NCI-H187 (cell line): ENCODE results near the gene ZNF564.
"Not testable (repeated sequence)": the region's sequence is repeated elsewhere in the genome, so short reads cannot be mapped to it uniquely, and the experiment has no call there.

Source experiments
- DNase-seq, 2 experiments: peaks; one replicate each; lab custom pipeline; 2025; lab: John Stamatoyannopoulos, UW

ZNF564 gene

DNA sequence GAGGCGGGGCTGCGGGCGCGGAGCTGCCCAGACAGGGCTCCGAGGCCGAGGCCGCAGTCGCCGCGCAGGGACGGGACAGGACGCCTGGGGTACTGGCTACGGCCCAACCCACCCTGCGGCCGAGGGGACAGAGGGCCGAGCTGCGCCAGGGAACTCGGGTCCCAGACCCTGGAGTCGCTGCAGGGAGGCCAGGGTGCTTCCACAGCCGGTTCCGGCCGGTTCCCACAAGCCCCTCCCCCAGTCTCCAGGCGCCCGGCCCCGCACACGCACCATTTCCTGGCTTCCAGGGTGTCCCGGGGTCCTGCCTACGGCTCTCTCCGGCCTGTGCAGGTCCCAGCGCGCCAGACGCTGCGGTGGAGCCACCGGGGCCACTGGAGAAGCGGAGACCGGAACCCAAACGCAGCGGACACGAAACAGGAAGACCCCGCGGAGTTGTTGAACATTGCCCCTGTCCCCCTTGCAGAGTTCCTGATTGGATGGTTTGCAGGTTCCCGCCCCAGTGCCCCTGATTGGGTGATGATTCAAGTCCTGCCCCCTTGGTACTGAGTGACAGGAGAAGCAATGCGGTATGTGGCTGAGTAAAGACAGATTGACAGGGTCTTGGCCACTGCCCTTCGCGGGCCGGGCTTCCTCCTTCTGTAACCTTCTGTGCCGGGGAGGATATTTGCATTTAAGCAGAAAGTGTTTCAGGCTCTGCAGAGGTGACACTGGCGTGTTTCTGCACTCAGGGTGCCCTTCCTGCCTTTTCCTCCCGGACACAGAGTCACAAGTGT is at the start of gene ZNF564:
TSS of gene ZNF564 (minus strand) at position 423 of the 773 bp plus-strand sequence. CDS start at position 273, 150 bp downstream.
- peak; percentile 77 to 89 for DNase-seq

DNA sequence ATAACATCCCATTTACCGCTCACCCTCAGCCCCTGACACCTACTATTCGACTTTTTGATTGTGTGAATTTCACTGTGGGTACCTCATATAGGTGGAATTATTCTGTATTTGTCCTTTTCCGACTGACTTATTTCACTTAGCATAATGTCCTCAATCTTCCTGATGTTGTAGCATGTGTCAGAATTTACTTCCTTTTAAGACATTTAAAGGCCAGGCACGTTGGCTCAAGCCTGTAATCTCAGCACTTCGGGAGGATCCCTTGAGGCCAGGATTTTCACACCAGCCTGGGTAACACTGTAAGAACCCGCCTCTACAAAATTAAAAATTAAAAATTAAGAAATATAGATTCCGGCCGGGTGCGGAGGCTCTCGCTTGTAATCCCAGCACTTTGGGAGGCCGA is 46.3 kb upstream of the ZNF564 start:
- no peak for DNase-seq

DNA sequence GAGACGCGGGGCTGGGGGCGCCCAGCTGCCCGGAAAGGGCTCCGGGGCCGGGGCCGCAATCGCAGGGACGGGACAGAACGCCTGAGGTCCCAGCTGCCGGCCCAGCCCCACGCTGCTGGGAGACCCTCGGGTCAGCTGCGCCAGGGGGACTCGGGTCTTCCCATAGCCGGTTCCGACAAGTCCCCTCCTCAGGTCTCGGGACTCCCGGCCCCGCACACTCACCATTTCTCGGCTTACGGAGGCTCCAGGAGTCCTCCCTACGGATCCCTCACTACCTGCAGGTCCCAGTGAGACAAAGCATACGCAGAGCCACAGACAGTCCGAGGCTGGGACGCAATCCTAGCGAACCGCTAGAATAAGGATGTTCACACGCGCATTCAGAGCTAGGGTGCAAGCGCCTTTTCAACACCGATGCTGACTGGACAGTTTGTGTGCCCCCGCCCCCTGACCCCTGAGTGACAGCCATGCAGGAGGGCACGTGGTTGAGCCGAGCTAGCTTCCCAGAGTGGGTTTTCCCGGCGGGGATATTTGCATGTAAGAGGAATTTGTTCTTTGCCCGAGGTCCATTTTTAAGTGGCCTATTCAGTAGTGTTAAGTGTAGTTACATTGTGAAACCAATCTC is 45.8 kb upstream of the ZNF564 start:
- DNase-seq: no peak

DNA sequence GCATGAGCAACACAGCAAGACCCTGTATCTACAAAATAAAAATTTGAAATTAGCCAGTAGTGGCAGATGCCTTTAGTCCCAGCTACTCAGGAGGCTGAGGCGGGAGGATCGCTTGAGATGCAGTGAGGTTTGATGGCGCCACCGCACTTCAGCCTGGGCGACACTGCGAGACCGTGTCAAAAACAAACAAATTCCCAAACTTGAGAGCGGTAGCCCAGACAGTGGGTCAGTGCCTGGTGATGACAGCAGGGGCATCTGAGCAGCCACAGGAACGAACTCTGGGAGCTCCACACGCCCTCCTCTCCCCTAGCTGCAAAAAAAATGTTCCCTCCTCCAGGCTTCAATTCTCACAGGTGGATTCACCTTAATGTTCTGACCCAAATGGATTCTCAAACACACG is 45.2 kb upstream of the ZNF564 start:
- DNase-seq: no peak

DNA sequence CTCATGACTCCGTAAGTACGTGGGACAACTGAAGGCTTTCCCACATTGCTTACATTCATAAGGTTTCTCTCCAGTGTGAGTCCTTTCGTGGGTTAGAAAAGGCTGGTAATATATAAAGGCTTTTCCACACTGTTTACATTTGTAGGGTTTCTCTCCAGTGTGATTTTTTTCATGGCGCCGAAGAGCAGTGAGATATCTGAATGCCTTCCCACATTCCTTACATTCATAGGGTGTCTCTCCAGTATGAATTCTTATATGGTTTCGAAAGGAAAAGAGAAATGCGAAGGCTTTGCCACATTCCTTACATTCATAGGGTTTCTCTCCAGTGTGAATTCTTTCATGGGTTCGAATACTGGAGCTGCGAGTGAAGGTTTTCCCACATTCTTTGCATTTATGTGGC is 29.8 kb upstream of the ZNF564 start:
- DNase-seq: no peak

DNA sequence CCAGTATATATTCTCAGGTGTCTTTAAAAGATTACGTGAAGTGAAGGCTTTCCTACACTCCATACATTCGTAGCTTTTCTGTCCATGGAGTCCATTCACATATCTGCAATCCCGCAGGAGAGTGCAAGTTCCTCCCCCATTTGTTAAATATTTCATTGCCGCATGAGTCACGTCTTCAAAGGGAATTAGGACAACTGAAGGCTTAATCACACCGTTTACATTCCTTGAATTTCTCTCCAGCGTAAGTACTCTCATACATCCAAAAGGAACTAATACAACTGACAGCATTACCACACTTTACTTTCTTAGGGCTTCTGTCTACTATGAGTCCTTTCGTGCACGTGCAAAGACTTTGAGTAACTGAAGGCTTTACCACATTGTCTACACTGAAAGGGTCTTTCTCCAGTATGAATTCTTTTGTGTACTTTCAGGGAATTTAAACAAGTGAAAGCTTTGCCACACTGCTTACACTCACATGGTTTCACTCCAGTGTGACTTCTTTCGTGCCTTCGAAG is 29.0 kb upstream of the ZNF564 start:
- DNase-seq: no peak

DNA sequence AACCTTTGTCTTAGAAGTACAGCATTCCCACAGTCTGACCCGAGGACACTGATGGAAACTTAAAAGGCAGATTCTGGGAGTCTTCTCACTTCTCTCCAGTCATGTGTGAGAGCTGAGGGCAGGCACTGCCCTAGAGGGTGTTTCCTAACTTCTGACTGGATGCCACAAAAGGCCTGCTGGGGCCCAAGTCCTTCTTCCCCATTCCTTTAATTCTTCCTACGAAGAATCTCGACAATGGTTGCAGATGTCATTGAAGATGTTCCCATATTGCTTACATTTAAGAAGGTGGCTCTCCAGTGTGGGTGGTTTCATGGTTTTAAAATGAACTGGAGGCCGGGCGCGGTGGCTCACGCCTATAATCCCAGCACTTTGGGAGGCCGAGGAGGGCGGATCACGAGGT is 27.4 kb upstream of the ZNF564 start:
- DNase-seq: no peak

DNA sequence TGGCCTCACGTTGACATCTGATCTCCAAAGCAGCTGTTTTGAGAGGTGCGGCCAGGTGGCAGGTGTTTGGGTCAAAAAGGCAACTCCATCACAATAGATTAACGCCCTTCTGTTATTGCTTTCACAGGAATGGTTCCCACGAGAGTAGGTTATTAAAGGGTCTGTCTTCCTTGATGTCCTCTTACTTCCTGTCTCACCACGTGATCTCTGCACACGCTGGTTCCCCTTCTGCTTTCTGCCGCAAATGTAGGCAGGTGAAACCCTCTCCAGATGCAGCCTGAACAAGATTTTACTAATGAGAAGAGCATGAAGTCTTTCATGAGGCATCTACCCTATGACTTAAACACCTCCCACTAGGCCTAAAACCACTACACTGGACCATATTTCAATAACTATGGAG is 22.8 kb upstream of the ZNF564 start:
- DNase-seq: peak; percentile 1 to 10

DNA sequence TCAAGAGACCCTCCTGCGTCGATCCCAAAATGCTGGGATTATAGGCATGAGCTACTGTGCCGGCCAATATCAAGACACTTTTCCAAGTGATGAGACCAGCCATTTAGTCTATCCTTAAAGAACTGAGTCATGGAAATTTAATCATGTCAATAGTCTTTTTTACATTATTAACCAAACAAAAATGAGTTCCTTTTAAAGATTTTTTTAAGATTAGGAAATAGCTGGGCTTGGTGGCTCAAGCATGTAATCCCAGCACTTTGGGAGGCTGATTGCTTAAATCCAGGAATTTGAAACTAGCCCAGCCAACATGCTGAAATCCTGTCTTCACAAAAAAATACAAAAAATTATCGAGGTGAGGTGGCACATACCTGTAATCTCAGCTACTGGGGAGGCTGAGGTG is 16.7 kb upstream of the ZNF564 start:
- DNase-seq: no peak

DNA sequence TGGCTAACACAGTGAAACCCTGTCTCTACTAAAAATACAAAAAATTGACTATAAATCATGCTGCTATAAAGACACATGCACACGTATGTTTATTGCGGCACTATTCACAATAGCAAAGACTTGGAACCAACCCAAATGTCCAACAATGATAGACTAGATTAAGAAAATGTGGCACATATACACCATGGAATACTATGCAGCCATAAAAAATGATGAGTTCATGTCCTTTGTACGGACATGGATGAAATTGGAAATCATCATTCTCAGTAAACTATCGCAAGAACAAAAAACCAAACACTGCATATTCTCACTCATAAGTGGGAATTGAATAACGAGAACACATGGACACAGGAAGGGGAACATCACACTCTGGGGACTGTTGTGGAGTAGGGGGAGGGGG is 15.1 kb upstream of the ZNF564 start:
- not testable (repeated sequence) for DNase-seq

DNA sequence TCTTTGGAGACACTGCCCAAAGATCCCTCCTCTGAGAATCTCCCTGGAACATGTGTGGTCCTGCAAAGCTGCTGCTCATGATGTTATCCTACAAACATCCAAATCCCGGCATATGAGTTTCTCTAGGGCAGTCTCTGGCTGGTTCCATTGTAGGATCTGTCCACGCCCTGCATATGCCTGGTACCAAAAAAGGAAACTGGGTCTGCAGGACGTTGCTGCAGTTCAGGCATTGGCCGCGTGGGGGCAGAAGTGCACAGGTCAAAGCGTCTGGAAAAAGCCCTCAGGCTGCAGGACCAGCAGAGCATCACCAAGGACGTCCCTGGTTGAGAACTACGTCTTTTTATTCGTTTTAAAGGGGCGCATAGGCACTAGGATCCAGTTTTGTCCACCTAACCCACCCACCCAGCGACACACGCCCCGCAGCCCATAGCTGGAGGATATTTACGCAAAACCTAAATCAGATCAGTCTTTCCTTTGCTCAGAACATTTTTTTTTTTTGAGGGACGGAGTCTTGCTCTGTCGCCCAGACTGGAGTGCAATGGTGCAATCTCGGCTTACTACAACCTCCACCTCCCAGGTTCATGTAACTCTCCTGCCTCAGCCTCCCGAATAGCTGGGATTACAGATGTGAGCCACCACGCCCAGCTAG is 12.9 kb upstream of the ZNF564 start:
- peak; percentile 29 to 62 for DNase-seq

DNA sequence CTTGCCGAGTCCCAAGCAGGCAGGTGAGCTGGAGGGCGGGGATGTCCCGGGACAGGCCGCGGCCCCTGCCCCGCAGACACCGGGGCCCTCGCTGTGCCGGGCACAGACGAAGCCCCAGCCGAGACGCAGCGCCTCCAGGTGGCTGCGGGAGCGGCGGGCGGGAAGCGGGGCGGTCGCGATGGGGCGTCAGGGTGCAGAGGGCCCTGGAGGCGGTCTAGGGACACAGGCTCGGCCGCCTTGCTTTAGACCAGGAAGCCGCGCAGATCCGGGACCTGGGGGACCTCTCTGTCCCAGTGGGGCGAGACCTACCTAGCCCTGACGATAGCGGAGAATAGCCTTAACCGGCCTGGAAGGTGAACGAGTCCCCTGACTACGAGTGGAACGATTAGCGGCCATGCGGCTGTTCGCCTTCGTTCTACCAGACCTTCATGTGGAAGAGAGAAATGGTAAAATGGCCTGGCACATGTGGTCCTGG is 4.2 kb upstream of the ZNF564 start:
- no peak for DNase-seq

DNA sequence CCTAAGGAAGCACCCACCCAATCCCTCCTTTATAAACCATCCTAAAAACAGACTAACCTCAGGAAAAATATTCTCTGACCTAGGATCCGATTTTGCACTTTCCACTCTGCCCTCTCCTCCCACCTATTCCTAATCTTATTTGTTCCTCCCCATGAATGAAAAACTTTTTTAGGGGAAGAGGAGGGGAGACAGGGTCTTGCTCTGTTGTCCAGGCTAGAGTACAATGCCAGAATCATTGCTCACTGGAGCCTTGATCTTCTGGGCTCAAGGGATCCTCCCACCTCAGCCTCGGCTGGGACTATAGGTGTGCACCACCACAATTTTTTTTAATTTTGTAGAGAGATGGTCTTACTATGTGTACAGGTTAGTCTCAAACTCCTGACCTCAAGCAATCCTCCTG is 4.4 kb downstream of the ZNF564 start:
- DNase-seq: no peak

DNA sequence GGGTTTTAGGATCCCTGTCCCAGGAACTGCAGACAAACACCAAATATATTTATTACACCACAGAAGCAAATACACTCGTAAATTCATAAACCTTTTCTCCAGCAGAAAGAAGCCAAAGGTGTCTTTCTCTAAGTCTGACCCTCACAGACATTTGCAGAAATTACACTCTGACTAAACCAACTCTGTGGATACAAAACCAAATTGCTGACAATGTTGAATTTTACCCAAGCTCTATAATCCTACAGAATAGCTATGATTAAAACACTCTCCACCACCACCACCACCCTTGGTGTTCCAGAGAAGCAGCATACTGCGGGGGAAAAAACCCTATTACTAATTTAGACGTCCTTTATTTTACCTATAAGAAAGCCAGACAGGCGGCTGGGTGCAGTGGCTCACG is 5.2 kb downstream of the ZNF564 start:
- DNase-seq: no peak

DNA sequence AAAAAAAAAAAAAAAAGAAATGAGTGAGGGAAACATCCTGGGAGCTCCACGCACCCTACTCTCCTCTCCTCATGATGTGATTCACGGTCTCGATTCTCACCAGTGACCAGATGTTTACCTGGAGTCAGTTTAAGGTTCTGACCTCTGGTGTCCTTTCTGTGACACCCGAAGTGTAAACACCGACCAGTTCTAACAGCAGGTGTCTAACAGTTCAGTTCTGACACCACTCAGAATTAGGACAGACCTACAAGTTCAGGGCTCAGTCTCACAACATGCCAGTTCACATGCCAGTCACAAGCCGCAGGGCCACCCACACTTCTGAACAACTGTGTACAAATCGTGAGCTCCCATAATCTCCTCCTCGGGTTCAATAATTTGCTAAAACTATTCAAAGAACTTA is 6.0 kb downstream of the ZNF564 start:
- DNase-seq: no peak

DNA sequence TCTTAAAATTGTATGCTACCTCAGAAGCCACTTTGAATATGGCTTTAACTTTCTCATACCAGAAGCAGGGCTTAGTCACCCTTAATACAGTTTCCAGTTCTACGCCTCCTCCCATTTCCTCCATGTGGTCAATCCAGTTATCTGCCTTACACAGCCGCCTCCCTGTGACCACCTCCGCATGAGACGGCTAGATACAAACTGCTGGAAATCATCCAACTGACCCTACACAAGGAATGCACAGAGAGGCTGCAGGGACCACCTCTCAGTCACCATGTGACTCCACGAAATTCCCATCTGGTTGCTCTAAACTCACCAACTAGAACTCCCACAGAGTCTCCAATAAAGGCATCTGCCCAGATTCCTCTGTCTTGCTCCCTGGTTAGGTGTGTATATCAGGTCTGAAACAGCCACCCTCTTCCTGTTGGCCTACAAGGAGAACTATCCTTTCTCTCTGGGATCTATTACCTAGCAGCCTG is 6.8 kb downstream of the ZNF564 start:
- no peak for DNase-seq

DNA sequence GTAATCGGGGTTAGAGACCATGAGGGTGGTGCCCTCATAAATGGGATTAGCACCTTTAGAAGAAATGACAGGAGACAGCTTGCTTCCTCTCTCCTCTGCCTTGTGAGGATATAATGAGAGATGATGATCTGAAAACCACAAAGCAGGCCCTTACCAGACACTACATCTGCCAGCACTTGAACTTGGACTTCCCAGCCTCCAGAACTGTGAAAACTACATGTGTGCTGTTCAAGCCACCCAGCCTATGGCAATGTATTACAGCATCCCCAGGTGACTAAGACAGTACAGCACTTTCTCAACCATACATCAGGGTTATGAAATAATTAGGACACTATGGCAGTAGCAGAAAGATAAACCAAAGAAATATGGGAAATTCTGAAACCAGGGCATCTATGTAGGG is 7.4 kb downstream of the ZNF564 start:
- DNase-seq: no peak

DNA sequence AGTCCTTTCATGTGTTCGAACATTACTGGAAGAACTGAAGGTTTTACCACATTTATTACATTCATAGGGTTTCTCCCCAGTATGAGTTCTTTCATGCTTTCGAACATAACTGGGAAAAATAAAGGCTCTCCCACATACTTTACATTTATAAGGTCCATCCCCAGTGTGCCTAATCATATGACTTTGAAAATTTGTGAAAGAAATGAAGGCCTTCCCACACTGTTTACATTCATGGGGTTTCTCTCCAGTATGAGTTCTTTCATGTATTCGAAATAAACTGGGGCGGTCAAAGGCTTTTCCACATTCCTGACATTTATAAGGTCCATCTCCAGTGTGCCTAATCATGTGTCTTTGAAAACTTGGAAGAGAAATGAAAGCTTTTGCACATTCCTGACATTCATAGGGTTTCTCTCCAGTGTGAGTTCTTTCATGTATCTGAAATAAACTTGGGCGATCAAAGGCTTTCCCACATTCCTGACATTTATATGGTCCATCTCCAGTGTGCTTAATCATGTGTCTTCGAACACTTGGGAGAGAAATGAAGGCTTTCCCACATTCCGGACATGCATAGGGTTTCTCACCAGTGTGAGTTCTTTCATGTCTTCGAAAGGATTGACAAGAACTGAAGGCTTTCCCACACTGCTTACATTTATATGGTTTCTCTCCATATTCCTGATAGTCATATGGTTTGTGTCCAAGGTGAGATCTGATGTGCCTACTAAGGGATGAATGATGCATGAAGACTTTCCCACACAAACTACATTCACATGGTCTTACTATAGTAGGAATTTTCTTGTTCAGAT is 24.0 kb downstream of the ZNF564 start:
- DNase-seq: no peak

DNA sequence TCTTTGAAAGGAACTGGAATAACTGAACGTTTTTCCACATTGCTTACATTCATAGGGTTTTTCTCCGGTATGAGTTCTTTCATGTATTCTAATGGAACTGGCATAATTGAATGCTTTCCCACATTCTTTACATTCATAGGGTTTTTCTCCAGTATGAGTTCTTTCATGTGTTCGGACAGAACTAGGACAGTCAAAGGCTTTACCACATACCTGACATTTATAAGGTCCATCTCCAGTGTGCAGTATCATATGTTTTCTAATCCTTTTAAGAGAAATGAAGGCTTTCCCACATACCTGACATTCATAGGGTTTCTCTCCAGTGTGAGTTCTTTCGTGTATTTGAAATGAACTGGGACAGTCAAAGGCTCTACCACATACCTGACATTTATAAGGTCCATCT is 24.7 kb downstream of the ZNF564 start:
- no peak for DNase-seq

DNA sequence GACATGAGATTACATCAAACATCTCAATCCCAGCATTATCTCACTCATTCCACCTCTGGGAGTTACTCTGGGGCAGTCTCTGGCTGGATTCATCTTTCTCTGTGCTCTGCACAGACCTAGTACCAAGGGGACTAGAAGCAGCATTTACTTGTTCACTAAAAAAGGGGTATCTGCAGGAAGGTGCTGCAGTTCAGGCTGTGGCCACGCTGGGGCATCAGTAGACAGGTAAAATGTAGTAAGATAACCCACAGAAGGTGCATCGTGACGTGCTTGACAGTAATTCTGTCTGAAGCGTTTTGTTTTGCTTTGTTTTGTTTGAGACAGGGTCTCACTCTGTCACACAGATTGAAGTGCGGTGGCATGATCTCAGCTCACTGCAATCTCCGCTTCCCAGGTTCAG is 29.3 kb downstream of the ZNF564 start:
- no peak for DNase-seq

DNA sequence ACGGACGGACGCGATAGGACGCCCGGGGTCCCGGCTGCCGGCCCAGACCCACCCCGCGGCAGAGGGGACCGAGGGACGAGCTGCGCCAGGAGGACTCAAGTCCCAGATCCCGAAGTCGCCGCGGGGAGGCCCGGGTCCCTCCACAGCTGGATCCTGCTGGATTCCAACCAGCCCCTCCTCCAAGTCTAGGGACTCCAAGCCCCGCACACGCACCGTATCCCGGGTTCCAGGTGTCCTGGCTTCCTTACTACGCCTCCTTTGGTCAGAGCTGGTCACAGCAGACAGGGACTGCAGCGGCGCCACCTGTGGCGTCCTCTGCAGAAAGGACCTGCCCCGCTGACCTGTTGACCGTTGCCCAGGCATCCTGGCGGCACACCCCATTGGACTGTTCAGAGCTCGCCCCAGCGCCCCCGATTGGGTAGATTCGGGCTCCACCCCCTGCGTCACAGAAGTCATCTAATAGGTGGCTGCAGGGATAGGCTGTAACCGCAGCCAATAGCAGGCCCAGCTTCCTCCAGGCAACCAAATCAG is 37.7 kb downstream of the ZNF564 start:
- DNase-seq: no peak

DNA sequence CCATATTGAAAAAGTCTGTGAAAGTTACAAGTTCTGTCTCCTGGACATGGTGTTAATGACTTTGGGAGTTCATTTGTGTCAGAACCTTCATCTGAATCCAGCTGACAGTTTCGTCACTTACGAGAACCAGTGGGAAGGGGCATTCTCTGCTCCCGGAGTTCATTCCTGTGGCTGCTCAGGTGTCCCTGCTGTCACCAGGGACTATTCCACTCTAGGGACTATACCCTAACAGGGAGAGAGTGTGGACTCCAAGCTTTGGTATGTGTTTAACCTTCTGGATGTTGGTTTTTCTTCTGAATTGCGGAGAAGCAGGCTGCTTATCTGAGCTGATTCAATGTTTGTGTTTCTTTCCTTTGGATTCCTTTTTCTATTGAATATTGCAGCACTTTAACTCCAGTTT is 54.2 kb downstream of the ZNF564 start:
- DNase-seq: no peak
